GOT3 (cell line): ENCODE measurements around the gene EFHC1.
A peak's percentile ranks its signal among the peaks of the same experiment; 100 is the strongest.

Experiments used
- DNase-seq: peaks from one replicate; lab custom pipeline; 2025; ENCODE audit warnings: mixed read lengths; lab: John Stamatoyannopoulos, UW

Gene EFHC1

DNA sequence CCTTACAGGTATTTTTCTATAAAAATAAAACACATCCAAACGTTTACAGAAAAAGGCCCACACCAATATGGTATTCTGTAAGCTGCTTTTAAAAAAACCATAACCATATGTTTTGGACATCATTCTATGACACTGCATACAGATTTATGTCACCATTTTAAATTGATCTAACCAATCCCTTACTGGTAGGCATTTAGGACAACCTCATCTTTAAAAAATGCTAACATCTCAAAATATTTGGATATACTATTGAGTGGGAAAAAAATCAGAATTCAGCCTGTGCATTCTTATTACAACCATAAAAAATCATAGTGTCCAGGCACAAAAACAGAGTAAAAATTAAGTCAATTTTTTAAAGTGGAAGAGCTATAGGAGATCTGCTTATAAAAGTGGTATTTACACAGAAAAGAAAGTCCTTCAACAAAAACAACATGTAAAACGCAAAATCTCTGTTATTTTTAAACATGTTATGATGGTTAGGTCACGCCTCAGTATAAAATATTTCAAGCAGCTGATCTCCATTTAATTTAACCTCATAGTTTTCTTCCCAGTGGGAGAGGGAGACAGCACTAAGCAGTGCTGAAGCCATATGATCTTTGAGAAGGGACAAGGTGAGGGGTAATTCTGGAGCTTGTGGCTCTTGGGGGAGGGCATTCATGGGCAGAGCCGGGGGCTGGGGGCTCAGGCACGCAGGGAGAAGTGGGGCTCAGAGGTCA, 135.5 kb downstream of the EFHC1 start:
- DNase-seq = no peak

GRCh38 chr6:52557389-52558265, 137.5 kb downstream of the EFHC1 start:
- DNase-seq = no peak

- no peak for DNase-seq
Observed at GRCh38 chr6:52558266-52559000, 138.3 kb downstream of the EFHC1 start.

- DNase-seq = no peak
Observed at GRCh38 chr6:52560462-52560861, 140.3 kb downstream of the EFHC1 start.

GRCh38 chr6:52562911-52563310, 142.8 kb downstream of the EFHC1 start:
- no peak for DNase-seq

DNA sequence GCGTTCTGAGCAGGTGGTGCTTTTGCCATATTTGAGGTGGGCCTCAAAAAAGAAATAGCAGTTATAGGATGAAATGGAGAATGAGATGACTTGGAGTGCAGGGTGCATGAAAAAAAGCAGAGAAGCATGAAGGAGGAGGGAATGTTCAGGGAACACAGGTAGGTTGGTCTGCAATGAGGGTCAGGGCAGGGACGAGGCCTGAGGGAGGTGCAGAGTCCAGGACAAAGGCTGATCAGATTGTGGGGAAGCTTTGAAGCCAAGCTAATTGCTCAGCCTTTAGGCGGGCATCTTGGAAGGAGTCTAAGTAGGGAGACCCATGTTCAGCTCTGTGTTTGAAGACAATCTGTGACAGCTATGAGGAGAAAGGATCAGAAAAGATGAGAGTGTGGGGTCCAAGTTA, 144.7 kb downstream of the EFHC1 start:
- DNase-seq = no peak

DNA sequence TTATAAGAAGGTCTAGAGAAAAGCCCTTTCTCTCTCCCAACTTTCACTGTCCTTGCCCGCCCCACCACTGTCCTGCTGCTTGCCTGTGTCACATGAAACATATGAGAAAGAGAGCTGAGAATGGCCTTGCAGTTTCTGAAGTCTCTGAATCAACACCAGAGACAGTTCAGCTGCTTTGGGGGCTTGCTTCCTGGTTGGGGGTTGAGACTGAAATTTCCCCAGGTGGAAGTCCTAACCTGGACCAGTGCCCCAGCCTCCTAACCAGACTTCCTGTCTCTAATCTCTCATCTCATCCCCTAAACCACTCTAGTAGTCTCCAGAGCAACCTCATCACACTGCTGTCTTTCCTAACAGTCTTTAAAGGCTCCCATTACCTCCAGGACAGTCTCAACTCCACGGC, 146.1 kb downstream of the EFHC1 start:
- no peak for DNase-seq

DNA sequence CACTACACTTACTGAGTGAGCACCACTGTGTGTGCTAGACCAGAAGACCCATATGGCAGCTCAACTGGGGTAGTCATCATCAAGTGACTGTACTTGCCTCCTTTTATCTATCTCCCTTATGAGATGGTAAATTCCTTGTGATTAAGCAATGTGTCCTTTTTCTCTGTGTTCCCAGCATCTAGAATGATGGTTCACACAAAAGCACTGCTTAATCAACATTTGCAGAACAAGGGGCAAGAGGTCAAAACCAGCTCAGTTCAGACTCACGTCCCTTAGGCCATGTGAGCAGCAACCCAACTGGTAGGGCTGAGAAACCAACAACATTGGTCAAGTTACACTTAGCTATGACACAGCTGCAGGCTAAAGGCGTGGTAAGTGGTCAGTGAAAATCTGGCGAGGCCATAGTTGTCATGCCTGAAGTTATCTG, 146.7 kb downstream of the EFHC1 start:
- peak; percentile 26 for DNase-seq

DNA sequence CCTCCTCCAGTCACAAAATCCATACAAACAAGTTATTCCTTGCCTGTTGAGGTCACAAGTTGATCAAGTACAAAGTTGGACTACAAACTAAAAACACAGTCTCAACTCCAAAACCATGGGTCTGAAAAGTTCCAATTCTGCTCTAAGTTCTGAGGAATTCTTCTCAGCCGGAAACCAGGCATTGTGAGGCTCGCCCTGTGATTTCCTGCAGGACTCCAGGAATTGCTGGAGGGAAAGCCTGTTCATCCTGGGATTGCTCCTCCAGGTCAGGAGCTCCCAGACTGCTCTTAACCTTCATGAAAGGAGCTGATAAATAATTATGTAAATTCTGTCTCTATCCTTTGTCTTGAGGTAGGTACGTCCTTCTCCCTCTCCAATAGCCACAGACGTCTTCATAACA, 148.2 kb downstream of the EFHC1 start:
- DNase-seq = no peak

DNA sequence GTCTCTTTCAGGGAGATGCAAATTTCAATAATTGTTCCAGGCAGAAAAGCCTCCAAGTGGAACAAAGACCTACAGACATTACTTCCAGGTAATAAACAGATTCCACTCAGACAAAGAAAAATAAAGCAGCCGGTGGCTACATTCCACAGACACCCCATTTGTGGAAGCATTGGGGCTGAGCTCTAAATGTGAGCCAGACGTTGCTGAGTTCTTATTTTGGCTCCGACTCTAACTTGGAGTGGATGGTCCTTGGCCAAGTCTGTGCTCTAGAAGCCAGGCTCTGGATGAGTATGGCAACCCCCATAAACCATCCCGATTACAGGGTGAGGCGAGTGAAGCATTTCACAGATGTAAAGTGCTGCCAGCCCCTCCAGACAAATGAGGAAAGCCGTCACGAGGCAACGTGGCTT, 150.2 kb downstream of the EFHC1 start:
- no peak for DNase-seq

DNA sequence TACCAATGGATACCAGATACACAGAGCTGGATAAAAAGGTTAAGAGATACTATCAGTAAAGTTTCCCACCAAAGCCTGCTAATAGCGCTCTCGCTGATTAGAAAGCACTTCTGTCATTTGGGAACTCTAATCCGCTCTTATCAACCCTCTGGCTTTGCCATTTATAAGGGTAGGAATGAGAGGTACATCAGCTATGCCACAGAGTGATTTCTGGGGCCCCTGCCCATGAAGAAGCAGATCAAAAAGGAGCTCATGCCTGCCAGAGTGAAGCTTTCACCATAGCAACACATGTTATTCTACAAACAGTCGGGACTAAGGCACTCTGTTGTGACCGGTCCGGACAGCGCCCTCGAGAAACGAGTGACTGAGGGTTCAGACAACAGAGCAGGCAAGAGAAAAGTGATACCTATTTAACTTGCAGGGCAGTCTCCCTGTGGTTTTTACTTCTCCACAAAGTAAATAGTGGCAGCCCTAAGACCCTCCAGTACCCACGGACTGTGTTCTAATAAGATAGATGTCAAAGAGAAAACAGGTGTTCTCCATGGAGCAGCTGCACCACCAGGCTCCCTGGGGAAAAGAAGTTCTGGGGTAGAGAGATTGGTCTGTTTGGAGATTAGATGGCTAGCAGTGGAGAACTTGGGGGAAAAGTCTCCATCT, 151.1 kb downstream of the EFHC1 start:
- no peak for DNase-seq

GRCh38 chr6:52572536-52572935, 152.4 kb downstream of the EFHC1 start:
- no peak for DNase-seq

- no peak for DNase-seq
Observed at GRCh38 chr6:52573295-52573694, 153.2 kb downstream of the EFHC1 start.
